GM18499 (cell line): Measurements from ENCODE around the gene UPF3B.
"Not testable (repeated sequence)": the region's sequence is repeated elsewhere in the genome, so short reads cannot be mapped to it uniquely, and the experiment has no call there.

Source experiments
- ATAC-seq: cut with Tn5 transposase; IDR thresholded peaks from one replicate; pipeline ENCODE4 v1.9.1; 2021; ENCODE audit warnings: moderate number of reproducible peaks; ENCODE audit not compliant: insufficient read depth, unreplicated experiment

UPF3B gene

GRCh38 chrX:119828446-119828845 is 24.3 kb downstream of the UPF3B start:
- no peak for ATAC-seq

DNA sequence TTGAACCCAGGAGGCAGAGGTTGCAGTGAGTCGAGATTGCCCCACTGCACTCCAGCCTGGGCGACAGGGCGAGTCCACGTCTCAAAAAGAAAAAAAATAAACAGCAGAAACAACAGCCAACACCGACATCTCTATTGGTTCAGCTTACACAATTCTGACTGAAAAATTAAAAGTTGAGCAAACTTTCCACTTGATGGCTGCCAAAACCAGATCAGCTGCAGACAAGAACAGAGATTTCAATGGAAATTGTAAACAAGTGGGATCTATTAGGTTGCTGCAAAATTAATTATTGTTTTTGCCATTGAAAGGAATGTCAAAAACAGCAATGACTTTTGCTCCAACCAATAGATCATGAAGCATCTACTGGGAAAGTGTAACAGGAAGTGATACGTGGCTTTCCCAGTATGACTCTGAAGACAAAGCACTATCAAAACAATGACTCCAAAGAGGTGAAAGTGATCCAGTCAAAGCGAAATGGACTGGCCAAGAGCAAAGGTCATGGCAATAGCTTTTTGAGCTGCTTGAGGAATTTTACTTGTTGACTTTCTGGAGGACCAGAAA is 26.3 kb downstream of the UPF3B start:
- ATAC-seq, result no peak

DNA sequence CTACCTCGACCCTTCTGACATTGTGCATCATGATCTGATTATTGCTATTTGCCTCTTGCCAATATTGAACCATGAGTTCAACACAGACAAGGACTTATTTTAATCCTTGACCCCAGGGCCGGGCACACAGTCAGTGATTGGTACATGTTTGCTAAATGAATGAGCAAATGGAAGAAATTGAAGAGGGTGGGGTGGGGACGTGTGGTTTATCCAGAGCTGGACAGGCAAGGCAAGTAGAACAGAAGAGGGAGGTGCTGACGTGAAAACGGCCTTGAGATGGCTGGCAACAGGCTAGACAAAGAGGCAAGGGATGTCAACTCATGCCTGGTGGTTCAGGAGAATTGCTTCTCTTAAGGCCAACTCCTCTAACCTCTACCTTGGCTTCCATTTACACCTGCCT is 28.5 kb downstream of the UPF3B start:
- not testable (repeated sequence) for ATAC-seq

GRCh38 chrX:119821703-119822102 is 31.1 kb downstream of the UPF3B start:
- ATAC-seq, result peak; percentile 92

- no peak for ATAC-seq
Observed at GRCh38 chrX:119817130-119817690, 35.6 kb downstream of the UPF3B start.

- no peak for ATAC-seq
Observed at GRCh38 chrX:119816300-119816699, 36.5 kb downstream of the UPF3B start.

DNA sequence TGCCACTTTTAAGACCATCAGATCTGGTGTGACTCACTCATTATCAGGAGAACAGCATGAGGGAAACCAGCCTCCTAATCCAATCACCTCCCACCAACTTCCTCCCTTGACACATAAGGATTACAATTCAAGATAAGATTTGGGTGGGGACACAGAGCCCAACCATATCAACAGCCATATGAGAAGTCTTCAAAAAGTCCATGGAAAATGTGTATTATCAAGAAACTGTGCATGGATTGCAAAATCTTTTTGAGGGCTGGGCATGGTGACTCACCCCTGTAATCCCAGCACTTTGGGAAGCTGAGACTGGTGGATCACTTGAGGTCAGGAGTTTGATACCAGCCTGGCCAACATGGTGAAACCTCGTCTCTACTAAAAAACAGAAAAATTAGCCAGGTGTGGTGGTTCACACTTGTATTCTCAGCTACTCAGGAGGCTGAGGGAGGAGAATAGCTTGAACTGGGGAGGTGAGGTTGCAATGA is 43.5 kb downstream of the UPF3B start:
- ATAC-seq, result no peak

- ATAC-seq, result not testable (repeated sequence)
Observed at GRCh38 chrX:119808461-119808860, 44.3 kb downstream of the UPF3B start.

DNA sequence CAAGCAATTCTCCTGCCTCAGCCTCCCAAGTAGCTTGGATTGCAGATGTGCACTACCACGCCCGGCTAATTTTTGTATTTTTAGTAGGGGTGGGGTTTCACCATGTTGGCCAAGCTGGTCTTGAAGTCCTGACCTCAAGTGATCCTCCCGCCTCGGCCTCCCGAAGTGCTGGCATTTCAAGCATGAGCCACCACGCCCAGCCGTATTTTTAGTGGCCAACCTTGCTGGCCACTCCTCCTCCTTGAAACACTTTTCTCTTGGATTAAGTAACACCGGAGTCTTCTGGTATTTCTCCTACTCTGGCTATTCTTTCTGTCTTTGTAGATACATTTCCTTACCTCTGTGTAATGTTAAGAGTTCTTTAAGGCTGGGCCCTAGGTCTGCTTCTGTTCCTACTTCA is 50.2 kb downstream of the UPF3B start:
- no peak for ATAC-seq

DNA sequence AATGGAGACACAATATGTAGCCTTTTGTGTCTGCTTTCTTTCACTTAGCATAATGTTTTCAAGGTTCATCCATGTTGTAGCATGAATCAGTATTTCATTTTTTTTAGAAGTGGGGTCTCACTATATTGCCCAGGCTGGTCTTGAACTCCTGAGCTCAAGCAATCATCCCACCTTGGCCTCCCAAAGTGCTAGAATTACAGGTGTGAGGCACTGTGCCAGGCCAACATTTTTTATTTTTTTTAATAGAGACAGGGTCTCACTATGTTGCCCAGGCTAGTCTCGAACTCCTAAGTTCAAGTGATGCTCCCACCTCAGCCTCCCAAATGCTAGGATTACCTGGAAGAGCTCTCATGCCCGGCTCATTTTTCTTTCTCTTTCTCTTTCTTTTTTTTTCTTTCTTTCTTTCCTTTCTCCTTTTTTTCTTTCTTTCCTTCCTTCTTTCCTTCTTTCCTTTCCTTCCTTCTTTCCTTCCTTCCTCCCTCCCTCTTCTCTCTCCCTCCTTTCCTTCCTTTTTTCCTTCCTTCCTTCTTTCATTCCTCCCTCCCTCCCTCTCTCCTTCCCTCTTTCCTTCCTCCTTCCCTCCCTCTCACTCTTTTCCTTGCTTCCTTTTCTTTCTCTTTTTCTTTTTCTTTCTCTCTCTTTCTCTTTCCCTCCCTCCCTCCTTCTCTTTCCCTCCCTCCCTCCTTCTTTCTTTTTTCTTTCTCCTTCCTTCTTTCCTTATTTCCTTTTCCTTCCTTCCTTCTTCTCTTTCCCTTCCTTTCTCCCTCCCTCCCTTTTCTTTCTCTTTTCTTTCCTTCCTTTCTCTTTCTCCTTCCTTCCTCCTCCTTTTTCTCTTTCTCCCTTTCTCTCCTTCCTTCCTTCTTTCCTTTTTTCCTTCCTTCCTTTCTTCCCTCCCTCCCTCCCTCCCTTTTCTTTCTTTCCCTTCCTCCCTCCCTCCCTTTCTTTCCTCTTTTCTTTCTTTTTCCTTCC is 51.2 kb downstream of the UPF3B start:
- no peak for ATAC-seq

GRCh38 chrX:119791437-119792231 is 61.1 kb downstream of the UPF3B start, which contains the start of gene RPL39:
RPL39 (minus strand) TSS chrX:119791630; CDS start chrX:119791576, 54 bp downstream.
- ATAC-seq, result peak; percentile 59

DNA sequence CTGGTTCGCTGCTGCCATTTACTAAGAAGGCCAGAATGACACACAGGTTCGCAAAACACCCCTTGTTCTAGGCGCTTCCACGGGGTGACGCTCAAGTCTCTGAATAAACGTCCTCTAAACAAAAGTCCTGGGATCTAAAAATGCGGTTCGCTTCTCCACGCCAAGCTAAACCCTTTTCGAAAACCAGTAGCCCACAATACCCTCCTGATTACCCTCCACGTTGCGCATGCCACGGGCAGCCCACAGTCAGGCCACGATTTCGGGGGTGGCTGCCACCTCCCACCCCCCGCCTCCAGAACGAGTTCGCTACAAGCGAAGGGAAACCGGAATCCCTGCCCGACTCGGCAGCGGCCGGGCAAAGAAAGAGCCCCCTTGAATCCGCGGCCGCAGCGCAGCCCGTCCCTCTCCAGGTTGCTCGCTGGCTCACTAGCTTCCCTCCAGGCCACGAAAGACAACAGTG is 61.8 kb downstream of the UPF3B start:
- ATAC-seq, result no peak

DNA sequence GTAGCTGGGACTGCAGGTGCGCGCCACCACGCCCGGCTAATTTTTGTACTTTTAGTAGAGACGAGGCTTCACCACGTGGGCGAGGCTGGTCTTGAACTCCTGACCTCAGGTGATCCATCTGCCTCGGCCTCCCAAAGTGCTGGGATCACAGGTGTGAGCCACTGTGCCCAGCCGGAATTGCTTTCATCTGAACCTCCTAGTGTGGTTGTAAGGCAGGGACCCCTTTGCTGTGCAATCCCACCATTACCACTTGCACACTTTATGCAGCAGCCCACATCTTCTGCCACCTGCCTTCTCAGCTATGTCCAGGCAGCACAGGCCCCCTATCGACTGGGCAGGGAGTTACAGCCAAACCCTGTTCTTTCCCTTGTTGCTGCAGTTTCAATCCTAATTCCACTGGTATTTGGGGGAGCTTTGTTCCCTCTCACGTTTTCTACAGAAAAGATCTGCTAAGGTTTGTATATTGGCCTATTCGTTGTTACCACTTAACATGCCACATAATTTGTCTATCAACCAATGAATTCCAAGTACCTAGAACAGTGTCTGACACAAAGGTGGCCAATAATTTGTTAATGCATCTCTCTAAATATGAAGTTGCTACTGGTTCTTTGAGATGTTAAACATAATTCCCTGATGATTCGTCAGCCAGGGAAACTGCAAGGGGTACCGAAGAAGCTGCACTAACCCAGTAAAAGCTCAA is 67.9 kb downstream of the UPF3B start:
- ATAC-seq, result peak; percentile 37
